ENCODE data around the gene PAFAH2.

GRCh38 chr1:25911162-25911561 lies 86.7 kb downstream of the PAFAH2 start:
- TF ChIP-seq CTCF (IDR thresholded peaks at IDR 0.05) (no peak), POLR2A (IDR thresholded peaks at IDR 0.05) (no peak)
